H1 (cell line): ENCODE data around the gene CRYBG1. TPM values are rescaled to one million over a fixed set of nuclear protein-coding genes. Genes with fewer than 3 reads are reported as not detected.

Experiments used
- CTCF ChIA-PET: fragments of 300-600 bp; sonication (Branson Sonifier 250); formaldehyde crosslinking; loops from one replicate; lab custom pipeline; 2021; ENCODE audit not compliant: partially characterized antibody; lab: Charles Lee
- POLR2A ChIA-PET: fragments of 300-600 bp; sonication (Branson Sonifier 250); formaldehyde crosslinking; loops from one replicate; lab custom pipeline; 2021; ENCODE audit warnings: inconsistent platforms; ENCODE audit not compliant: partially characterized antibody; lab: Charles Lee
- DNase-seq, 2 experiments: peaks; one replicate each; pipeline versions ENCODE4 v3.0.0 to v3.0.0-alpha.2; 2010 to 2022; ENCODE audit warnings: low spot score in 2 of 2, low read depth in 1 of 2, mixed read lengths in 1 of 2
- FAIRE-seq: peaks from 2 replicates; lab custom pipeline; 2011; peaks lifted over from hg19 to GRCh38; lab: Jason Lieb, UNC
- H2AFZ ChIP-seq: 2 replicates; pipeline ENCODE4 v1.8.1; 2012; ENCODE audit warnings: low read length, inconsistent platforms
- H2AK5ac ChIP-seq: 2 replicates; pipeline ENCODE4 v1.6.1; 2013; ENCODE audit warnings: low read depth, low read length
- H2BK120ac ChIP-seq: replicated peaks from 2 replicates; pipeline ENCODE3; 2013; ENCODE audit warnings: low read depth, low read length, inconsistent platforms
- H2BK12ac ChIP-seq: 2 replicates; pipeline ENCODE4 v1.6.1; 2013; ENCODE audit warnings: low read depth, low read length
- H2BK15ac ChIP-seq: 2 replicates; pipeline ENCODE4 v1.6.1; 2013; ENCODE audit warnings: low read length
- H2BK20ac ChIP-seq: 2 replicates; pipeline ENCODE4 v1.6.1; 2013; ENCODE audit warnings: low read length
- H2BK5ac ChIP-seq: 2 replicates; pipeline ENCODE4 v1.6.1; 2013; ENCODE audit warnings: low read depth, low read length
- H3K14ac ChIP-seq: 2 replicates; pipeline ENCODE4 v1.6.1; 2013; ENCODE audit warnings: inconsistent platforms; ENCODE audit not compliant: insufficient read length
- H3K18ac ChIP-seq: 2 replicates; pipeline ENCODE4 v1.6.1; 2013; ENCODE audit warnings: low read length; ENCODE audit errors: extremely low read depth
- H3K23ac ChIP-seq: 2 replicates; pipeline ENCODE4 v1.6.1; 2013; ENCODE audit warnings: inconsistent platforms; ENCODE audit not compliant: insufficient read length
- H3K23me2 ChIP-seq: 2 replicates; pipeline ENCODE4 v1.6.1; 2013; ENCODE audit warnings: low read depth, low read length
- H3K27ac ChIP-seq: 2 replicates; pipeline ENCODE4 v1.6.1; 2011; ENCODE audit warnings: low read depth, low read length, inconsistent platforms
- H3K27me3 ChIP-seq, 4 experiments: replicated peaks in 1 of 4; 1 replicate in 1 of 4; 2 replicates in 3 of 4; pipeline versions ENCODE4 v1.6.1 to v1.8.1; 2011 to 2013; ENCODE audit warnings: low read length in 3 of 4, mild to moderate bottlenecking in 3 of 4, inconsistent platforms in 2 of 4, mixed read lengths in 2 of 4, moderate library complexity in 1 of 4; ENCODE audit not compliant: control insufficient read depth in 3 of 4, insufficient read depth in 3 of 4; ENCODE audit errors: extremely low read depth in 1 of 4
- H3K36me3 ChIP-seq, 4 experiments: 2 replicates each; pipeline versions ENCODE4 v1.6.1 to v1.8.1; 2011 to 2013; ENCODE audit warnings: mild to moderate bottlenecking in 4 of 4, low read length in 3 of 4, moderate library complexity in 2 of 4, control low read depth in 1 of 4, inconsistent platforms in 1 of 4; ENCODE audit not compliant: insufficient read depth in 4 of 4, control insufficient read depth in 2 of 4
- H3K4ac ChIP-seq: replicated peaks from 2 replicates; pipeline ENCODE3; 2013; ENCODE audit warnings: low read length, low read depth, mixed read lengths, inconsistent platforms; ENCODE audit not compliant: insufficient read length
- H3K4me1 ChIP-seq, 4 experiments: replicated peaks in 1 of 4; 1 replicate in 1 of 4; 2 replicates in 3 of 4; pipeline versions ENCODE4 v1.6.1 to v1.8.1; 2011 to 2013; ENCODE audit warnings: low read length in 3 of 4, inconsistent platforms in 2 of 4, mixed read lengths in 1 of 4; ENCODE audit not compliant: insufficient read depth in 4 of 4, control insufficient read depth in 3 of 4
- H3K4me2 ChIP-seq, 2 experiments: 2 replicates each; pipeline versions ENCODE4 v1.6.1 to v1.8.1; 2011 to 2013; ENCODE audit warnings: low read depth in 2 of 2, low read length in 2 of 2, control low read depth in 1 of 2, inconsistent platforms in 1 of 2, mild to moderate bottlenecking in 1 of 2; ENCODE audit not compliant: insufficient read depth in 1 of 2
- H3K4me3 ChIP-seq, 4 experiments: fragments of 200-600, 300-600 bp in 1 of 4; sonication (generic), shearing (Covaris generic), sonication (Bioruptor Twin) in 1 of 4; 2 replicates each; pipeline versions ENCODE4 v1.5.1 to v1.8.1; 2011 to 2016; ENCODE audit warnings: low read length in 4 of 4, low read depth in 3 of 4, control low read depth in 2 of 4, inconsistent platforms in 2 of 4, mild to moderate bottlenecking in 2 of 4, mixed read lengths in 1 of 4, moderate library complexity in 1 of 4; ENCODE audit not compliant: insufficient read depth in 2 of 4; ENCODE audit errors: extremely low read depth in 1 of 4
- H3K56ac ChIP-seq: replicated peaks from 2 replicates; pipeline ENCODE3; 2013; ENCODE audit warnings: low read depth, mild to moderate bottlenecking, mixed read lengths, low read length, inconsistent platforms; ENCODE audit not compliant: insufficient read length
- H3K79me1 ChIP-seq: 2 replicates; pipeline ENCODE4 v1.6.1; 2013; ENCODE audit warnings: low read depth, low read length, control low read depth
- H3K79me2 ChIP-seq, 2 experiments: 2 replicates each; pipeline versions ENCODE4 v1.6.1 to v1.8.1; 2012 to 2013; ENCODE audit warnings: low read length in 2 of 2, mild to moderate bottlenecking in 2 of 2, inconsistent platforms in 1 of 2; ENCODE audit not compliant: insufficient read depth in 2 of 2, control insufficient read depth in 1 of 2
- H3K9ac ChIP-seq, 4 experiments: replicated peaks in 1 of 4; 1 replicate in 1 of 4; 2 replicates in 3 of 4; pipeline versions ENCODE4 v1.6.1 to v1.8.1; 2011 to 2013; ENCODE audit warnings: low read depth in 3 of 4, low read length in 3 of 4, control low read depth in 2 of 4, mild to moderate bottlenecking in 2 of 4, moderate library complexity in 2 of 4, inconsistent platforms in 1 of 4; ENCODE audit errors: extremely low read depth in 1 of 4
- H3K9me3 ChIP-seq, 2 experiments: 2 replicates each; pipeline versions ENCODE4 v1.6.1 to v1.8.1; 2012 to 2013; ENCODE audit warnings: mild to moderate bottlenecking in 2 of 2, moderate library complexity in 2 of 2, control low read depth in 1 of 2, inconsistent platforms in 1 of 2, low read depth in 1 of 2, low read length in 1 of 2, mixed read lengths in 1 of 2; ENCODE audit not compliant: insufficient read depth in 2 of 2
- H4K20me1 ChIP-seq, 2 experiments: replicated peaks in 1 of 2; 2 replicates each; pipeline versions ENCODE3 to v1.8.1; 2011 to 2013; ENCODE audit warnings: inconsistent platforms in 2 of 2, low read length in 2 of 2, mild to moderate bottlenecking in 1 of 2; ENCODE audit not compliant: insufficient read depth in 2 of 2, control insufficient read depth in 1 of 2
- H4K5ac ChIP-seq: 2 replicates; pipeline ENCODE4 v1.6.1; 2013; ENCODE audit warnings: low read length, low read depth, mixed read lengths, inconsistent platforms; ENCODE audit not compliant: insufficient read length
- H4K8ac ChIP-seq: 2 replicates; pipeline ENCODE4 v1.8.0; 2013; ENCODE audit warnings: mild to moderate bottlenecking, moderate library complexity, low read length, inconsistent platforms; ENCODE audit not compliant: insufficient read depth; ENCODE audit errors: extremely low read depth
- H4K91ac ChIP-seq: replicated peaks from 2 replicates; pipeline ENCODE3; 2013; ENCODE audit warnings: low read length, mixed read lengths, inconsistent platforms; ENCODE audit not compliant: insufficient read length
- CHD2 ChIP-seq: IDR thresholded peaks from 2 replicates; pipeline ENCODE4 v1.6.1; 2012; ENCODE audit warnings: low read length, improper control_type of control experiment
- E2F6 ChIP-seq: IDR thresholded peaks from 2 replicates; pipeline ENCODE4 v1.6.1; 2012; ENCODE audit warnings: inconsistent platforms
- TAF1 ChIP-seq: IDR thresholded peaks from 2 replicates; pipeline ENCODE4 v1.6.1; 2011; ENCODE audit warnings: mild to moderate bottlenecking, low read depth, low read length
- TBP ChIP-seq: IDR thresholded peaks from 2 replicates; pipeline ENCODE4 v1.6.1; 2011; ENCODE audit warnings: low read depth, low read length, improper control_type of control experiment
- polyA plus RNA-seq, 7 experiments: library from polyadenylated mRNA; depleted of rRNA in 3 of 7; stranded (reverse) in 5 of 7; unstranded in 2 of 7; fragments of >200 nt in 5 of 7; fragments of 200-250 nt in 2 of 7; gene quantifications; 1 replicate in 5 of 7; 2 replicates in 1 of 7; 4 replicates in 1 of 7; pipeline versions ENCODE4 v1.2.1 to v1.2.3, GENCODE V29; 2011 to 2013; ENCODE audit warnings: missing spikeins in 2 of 7, mixed read lengths in 2 of 7
- total RNA-seq: library from RNA; stranded (reverse); fragmentation: NEBNext Ultra II Directional; extraction: Animal tissue kit (Norgen Biotek cat#: 25700); gene quantifications from 2 replicates; pipeline ENCODE4 v1.2.1, GENCODE V29; 2021

The CRYBG1 gene
- total and polyA plus RNA-seq, 2 of the 8 experiments (the other 6 are each of a cell fraction or from before 2014, with no cell fraction given): 2.2 to 11.6 TPM

- Histone ChIP-seq H3K36me3 (no peaks in the 10 kb centered on the region), H4K91ac (no peak overlapping the region), H3K4ac (no peak overlapping the region), H3K14ac (no peak overlapping the region), H3K23ac (no peak overlapping the region), H2BK15ac (no peak overlapping the region), H4K8ac (no peak overlapping the region), H3K18ac (no peak overlapping the region), H2AK5ac (no peak overlapping the region), H2AFZ (no peak overlapping the region), H3K27ac (no peak overlapping the region), H2BK120ac (no peak overlapping the region), H3K79me1 (no peaks in the 10 kb centered on the region), H3K27me3 (no peaks in the 10 kb centered on the region), H3K4me3 (no peak overlapping the region), H3K56ac (no peak overlapping the region), H3K79me2 (no peaks in the 10 kb centered on the region), H4K5ac (no peak overlapping the region), H4K20me1 (no peaks in the 10 kb centered on the region), H2BK12ac (no peak overlapping the region), H3K9me3 (no peaks in the 10 kb centered on the region), H3K23me2 (no peaks in the 10 kb centered on the region; the same call in 1 of the 2 replicates), H2BK5ac (no peak overlapping the region), H3K9ac (no peak overlapping the region), H3K4me1 (0 out of 7 replicates have a peak, but pooled peaks cover 0 to 2% (median 0%) of the 10 kb centered on the region in 4 experiments), H3K4me2 (no peak overlapping the region), H2BK20ac (no peak overlapping the region)
- ChIA-PET CTCF (interaction anchor here (1.1 kb wide), 1 partner anchor 33 kb away, joined by 3 read pairs; no protein-coding TSS in a partner anchor), POLR2A (interaction anchor here (1.2 to 1.7 kb wide), 2 partner anchors 9 to 10 kb away, joined by 3 to 4 read pairs; no protein-coding TSS in a partner anchor)
- FAIRE-seq (no peak), DNase-seq (no peak)
- TF ChIP-seq TBP: no peak
- no peak for TF ChIP-seq CHD2
- TF ChIP-seq E2F6: no peak
- no peak for TF ChIP-seq TAF1
Observed at GRCh38 chr6:106470811-106471210, 110.3 kb downstream of the CRYBG1 start.
